Cardiac fibroblast (primary cell): Measurements from ENCODE around the gene RBSN.

Experiments
- DNase-seq, 2 donors: peaks; one replicate each; pipeline versions ENCODE4 v3.0.0 to v3.0.0-alpha.2; 2010; ENCODE audit warnings: low read depth in 2 of 2
- H3K4me3 ChIP-seq, 2 donors: replicated peaks in 1 of 2; 1 replicate in 1 of 2; 2 replicates in 1 of 2; pipeline ENCODE4 v1.5.1; 2011; ENCODE audit warnings: low read depth in 2 of 2, low read length in 2 of 2, mild to moderate bottlenecking in 2 of 2, moderate library complexity in 1 of 2
- CTCF ChIP-seq: IDR thresholded peaks from one replicate; pipeline ENCODE4 v1.5.1; 2011; ENCODE audit warnings: low read depth, mild to moderate bottlenecking, low read length, inconsistent platforms

The RBSN gene

GRCh38 chr3:15023719-15024118 is 75.2 kb downstream of the RBSN start:
- no peak for TF ChIP-seq CTCF
- no peak overlapping the region for H3K4me3 ChIP-seq
- DNase-seq, result no peak

- TF ChIP-seq CTCF, result no peak
- DNase-seq, result no peak
- H3K4me3 ChIP-seq, result no peak overlapping the region
Observed at GRCh38 chr3:15023249-15023648, 75.7 kb downstream of the RBSN start.
